ENCODE measurements around the gene SRGN.
"Not testable (repeated sequence)": the region's sequence is repeated elsewhere in the genome, so short reads cannot be mapped to it uniquely, and the experiment has no call there.

SRGN gene

GRCh38 chr10:69087590-69088470 is at the start of gene SRGN:
SRGN (plus strand) TSS chr10:69088103; CDS start chr10:69088158, 55 bp downstream.
- Histone ChIP-seq H3K9ac (ENCODE audit: low read depth, low read length) (no peak within 1 kb of the TSS), H3K27me3 (ENCODE audit: control insufficient read depth, insufficient read depth, low read length) (no peaks in the 10 kb centered on the region), H3K4me3 (ENCODE audit: low read depth, low read length) (no peak within 1 kb of the TSS), H3K36me3 (ENCODE audit: control insufficient read depth, insufficient read depth, low read length) (no peaks in the 10 kb centered on the region), H3K4me1 (ENCODE audit: control insufficient read depth, insufficient read depth, low read length) (peaks cover 5% of the 10 kb centered on the region), H3K9me3 (ENCODE audit: control insufficient read depth, insufficient read depth, low read length) (no peaks in the 10 kb centered on the region), H3K27ac (ENCODE audit: low read depth, low read length) (no peak within 1 kb of the TSS)

GRCh38 chr10:69040904-69041303 is 47.0 kb upstream of the SRGN start:
- not testable (repeated sequence) for H3K9me3 ChIP-seq (ENCODE audit: control insufficient read depth, insufficient read depth, low read length); H3K27ac ChIP-seq (ENCODE audit: low read depth, low read length); H3K9ac ChIP-seq (ENCODE audit: low read depth, low read length); H3K27me3 ChIP-seq (ENCODE audit: control insufficient read depth, insufficient read depth, low read length); H3K4me3 ChIP-seq (ENCODE audit: low read depth, low read length); H3K4me1 ChIP-seq (ENCODE audit: control insufficient read depth, insufficient read depth, low read length); H3K36me3 ChIP-seq (ENCODE audit: control insufficient read depth, insufficient read depth, low read length)

GRCh38 chr10:69042417-69042816 is 45.5 kb upstream of the SRGN start:
- H3K27ac ChIP-seq (ENCODE audit: low read depth, low read length) = no peak overlapping the region
- no peak overlapping the region for H3K9ac ChIP-seq (ENCODE audit: low read depth, low read length)
- no peak overlapping the region for H3K4me3 ChIP-seq (ENCODE audit: low read depth, low read length)
- no peaks in the 10 kb centered on the region for H3K27me3 ChIP-seq (ENCODE audit: control insufficient read depth, insufficient read depth, low read length)
- H3K36me3 ChIP-seq (ENCODE audit: control insufficient read depth, insufficient read depth, low read length) = no peaks in the 10 kb centered on the region
- no peaks in the 10 kb centered on the region for H3K9me3 ChIP-seq (ENCODE audit: control insufficient read depth, insufficient read depth, low read length)
- no peaks in the 10 kb centered on the region for H3K4me1 ChIP-seq (ENCODE audit: control insufficient read depth, insufficient read depth, low read length)

- Histone ChIP-seq H3K36me3 (ENCODE audit: control insufficient read depth, insufficient read depth, low read length) (no peaks in the 10 kb centered on the region), H3K9ac (ENCODE audit: low read depth, low read length) (no peak overlapping the region), H3K27me3 (ENCODE audit: control insufficient read depth, insufficient read depth, low read length) (no peaks in the 10 kb centered on the region), H3K4me3 (ENCODE audit: low read depth, low read length) (no peak overlapping the region), H3K9me3 (ENCODE audit: control insufficient read depth, insufficient read depth, low read length) (no peaks in the 10 kb centered on the region), H3K4me1 (ENCODE audit: control insufficient read depth, insufficient read depth, low read length) (no peaks in the 10 kb centered on the region), H3K27ac (ENCODE audit: low read depth, low read length) (no peak overlapping the region)
Measured at GRCh38 chr10:69042838-69043237, 45.1 kb upstream of the SRGN start.

GRCh38 chr10:69043931-69044531 is 43.9 kb upstream of the SRGN start:
- H3K27ac ChIP-seq (ENCODE audit: low read depth, low read length) = no peak overlapping the region
- no peaks in the 10 kb centered on the region for H3K4me1 ChIP-seq (ENCODE audit: control insufficient read depth, insufficient read depth, low read length)

GRCh38 chr10:69044546-69044945 is 43.4 kb upstream of the SRGN start:
- H3K4me1 ChIP-seq (ENCODE audit: control insufficient read depth, insufficient read depth, low read length) = no peaks in the 10 kb centered on the region
- no peaks in the 10 kb centered on the region for H3K27me3 ChIP-seq (ENCODE audit: control insufficient read depth, insufficient read depth, low read length)
- H3K36me3 ChIP-seq (ENCODE audit: control insufficient read depth, insufficient read depth, low read length) = no peaks in the 10 kb centered on the region
- H3K4me3 ChIP-seq (ENCODE audit: low read depth, low read length) = no peak overlapping the region
- no peaks in the 10 kb centered on the region for H3K9me3 ChIP-seq (ENCODE audit: control insufficient read depth, insufficient read depth, low read length)
- no peak overlapping the region for H3K27ac ChIP-seq (ENCODE audit: low read depth, low read length)
- no peak overlapping the region for H3K9ac ChIP-seq (ENCODE audit: low read depth, low read length)

More at GRCh38 chr10:69043931-69044531, 43.9 kb upstream of the SRGN start:
- H3K9me3 ChIP-seq (ENCODE audit: control insufficient read depth, insufficient read depth, low read length) = no peaks in the 10 kb centered on the region
- H3K36me3 ChIP-seq (ENCODE audit: control insufficient read depth, insufficient read depth, low read length) = no peaks in the 10 kb centered on the region
- H3K27me3 ChIP-seq (ENCODE audit: control insufficient read depth, insufficient read depth, low read length) = no peaks in the 10 kb centered on the region
- H3K9ac ChIP-seq (ENCODE audit: low read depth, low read length) = no peak overlapping the region
- H3K4me3 ChIP-seq (ENCODE audit: low read depth, low read length) = no peak overlapping the region

GRCh38 chr10:69045441-69046300 is 42.2 kb upstream of the SRGN start:
- no peaks in the 10 kb centered on the region for H3K4me1 ChIP-seq (ENCODE audit: control insufficient read depth, insufficient read depth, low read length)
- no peaks in the 10 kb centered on the region for H3K36me3 ChIP-seq (ENCODE audit: control insufficient read depth, insufficient read depth, low read length)
- no peak overlapping the region for H3K4me3 ChIP-seq (ENCODE audit: low read depth, low read length)
- no peaks in the 10 kb centered on the region for H3K27me3 ChIP-seq (ENCODE audit: control insufficient read depth, insufficient read depth, low read length)
- H3K9me3 ChIP-seq (ENCODE audit: control insufficient read depth, insufficient read depth, low read length) = no peaks in the 10 kb centered on the region
- no peak overlapping the region for H3K27ac ChIP-seq (ENCODE audit: low read depth, low read length)
- H3K9ac ChIP-seq (ENCODE audit: low read depth, low read length) = no peak overlapping the region

GRCh38 chr10:69047111-69047832 is 40.6 kb upstream of the SRGN start:
- H3K4me3 ChIP-seq (ENCODE audit: low read depth, low read length) = no peak overlapping the region
- H3K27me3 ChIP-seq (ENCODE audit: control insufficient read depth, insufficient read depth, low read length) = no peaks in the 10 kb centered on the region
- H3K9me3 ChIP-seq (ENCODE audit: control insufficient read depth, insufficient read depth, low read length) = no peaks in the 10 kb centered on the region
- H3K9ac ChIP-seq (ENCODE audit: low read depth, low read length) = no peak overlapping the region
- H3K27ac ChIP-seq (ENCODE audit: low read depth, low read length) = no peak overlapping the region
- no peaks in the 10 kb centered on the region for H3K36me3 ChIP-seq (ENCODE audit: control insufficient read depth, insufficient read depth, low read length)
- peaks cover 7% of the 10 kb centered on the region for H3K4me1 ChIP-seq (ENCODE audit: control insufficient read depth, insufficient read depth, low read length)

GRCh38 chr10:69048103-69048502 is 39.8 kb upstream of the SRGN start:
- no peaks in the 10 kb centered on the region for H3K9me3 ChIP-seq (ENCODE audit: control insufficient read depth, insufficient read depth, low read length)
- H3K36me3 ChIP-seq (ENCODE audit: control insufficient read depth, insufficient read depth, low read length) = no peaks in the 10 kb centered on the region
- H3K27ac ChIP-seq (ENCODE audit: low read depth, low read length) = no peak overlapping the region
- no peaks in the 10 kb centered on the region for H3K27me3 ChIP-seq (ENCODE audit: control insufficient read depth, insufficient read depth, low read length)
- no peak overlapping the region for H3K4me3 ChIP-seq (ENCODE audit: low read depth, low read length)
- H3K4me1 ChIP-seq (ENCODE audit: control insufficient read depth, insufficient read depth, low read length) = peaks cover 14% of the 10 kb centered on the region
- no peak overlapping the region for H3K9ac ChIP-seq (ENCODE audit: low read depth, low read length)

GRCh38 chr10:69049566-69049961 is 38.3 kb upstream of the SRGN start:
- H3K9ac ChIP-seq (ENCODE audit: low read depth, low read length) = no peak overlapping the region
- no peaks in the 10 kb centered on the region for H3K9me3 ChIP-seq (ENCODE audit: control insufficient read depth, insufficient read depth, low read length)
- no peak overlapping the region for H3K4me3 ChIP-seq (ENCODE audit: low read depth, low read length)
- H3K27me3 ChIP-seq (ENCODE audit: control insufficient read depth, insufficient read depth, low read length) = no peaks in the 10 kb centered on the region
- H3K27ac ChIP-seq (ENCODE audit: low read depth, low read length) = no peak overlapping the region
- H3K36me3 ChIP-seq (ENCODE audit: control insufficient read depth, insufficient read depth, low read length) = no peaks in the 10 kb centered on the region
- H3K4me1 ChIP-seq (ENCODE audit: control insufficient read depth, insufficient read depth, low read length) = peaks cover 14% of the 10 kb centered on the region
